ENCODE results near the gene ATXN7L3B.

ATXN7L3B gene

DNA sequence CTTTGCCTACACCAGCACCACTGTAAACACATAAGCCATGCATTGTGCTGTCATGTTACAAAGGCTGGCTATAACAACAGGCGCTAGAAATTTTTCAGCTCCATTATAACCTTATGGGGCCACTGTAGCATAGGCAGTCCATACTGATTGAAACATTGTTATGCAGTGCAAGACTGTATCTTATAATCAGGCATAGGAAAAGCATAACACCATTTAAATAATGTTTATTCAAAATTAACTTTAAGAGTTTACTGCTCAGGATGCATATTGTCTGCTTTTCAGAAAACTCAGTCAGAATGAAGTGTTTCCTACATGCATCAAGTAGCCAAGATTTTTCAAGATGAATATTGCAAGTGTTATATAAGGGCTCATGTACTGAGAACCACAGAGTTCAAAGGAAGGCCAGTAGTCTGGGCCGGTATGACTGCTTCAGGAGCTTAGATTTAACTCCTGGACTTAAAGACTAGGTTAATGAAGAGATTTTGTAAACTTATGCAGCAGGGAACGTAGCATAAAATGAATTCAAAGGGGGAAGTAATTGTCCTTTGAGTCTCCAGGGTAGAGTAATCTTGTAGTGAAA lies 46.9 kb downstream of the ATXN7L3B start (continued):
- TF ChIP-seq, protein P1, sequence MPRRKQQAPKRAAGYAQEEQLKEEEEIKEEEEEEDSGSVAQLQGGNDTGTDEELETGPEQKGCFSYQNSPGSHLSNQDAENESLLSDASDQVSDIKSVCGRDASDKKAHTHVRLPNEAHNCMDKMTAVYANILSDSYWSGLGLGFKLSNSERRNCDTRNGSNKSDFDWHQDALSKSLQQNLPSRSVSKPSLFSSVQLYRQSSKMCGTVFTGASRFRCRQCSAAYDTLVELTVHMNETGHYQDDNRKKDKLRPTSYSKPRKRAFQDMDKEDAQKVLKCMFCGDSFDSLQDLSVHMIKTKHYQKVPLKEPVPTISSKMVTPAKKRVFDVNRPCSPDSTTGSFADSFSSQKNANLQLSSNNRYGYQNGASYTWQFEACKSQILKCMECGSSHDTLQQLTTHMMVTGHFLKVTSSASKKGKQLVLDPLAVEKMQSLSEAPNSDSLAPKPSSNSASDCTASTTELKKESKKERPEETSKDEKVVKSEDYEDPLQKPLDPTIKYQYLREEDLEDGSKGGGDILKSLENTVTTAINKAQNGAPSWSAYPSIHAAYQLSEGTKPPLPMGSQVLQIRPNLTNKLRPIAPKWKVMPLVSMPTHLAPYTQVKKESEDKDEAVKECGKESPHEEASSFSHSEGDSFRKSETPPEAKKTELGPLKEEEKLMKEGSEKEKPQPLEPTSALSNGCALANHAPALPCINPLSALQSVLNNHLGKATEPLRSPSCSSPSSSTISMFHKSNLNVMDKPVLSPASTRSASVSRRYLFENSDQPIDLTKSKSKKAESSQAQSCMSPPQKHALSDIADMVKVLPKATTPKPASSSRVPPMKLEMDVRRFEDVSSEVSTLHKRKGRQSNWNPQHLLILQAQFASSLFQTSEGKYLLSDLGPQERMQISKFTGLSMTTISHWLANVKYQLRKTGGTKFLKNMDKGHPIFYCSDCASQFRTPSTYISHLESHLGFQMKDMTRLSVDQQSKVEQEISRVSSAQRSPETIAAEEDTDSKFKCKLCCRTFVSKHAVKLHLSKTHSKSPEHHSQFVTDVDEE (CRISPR knock-in tag; IDR thresholded peaks at IDR 0.05), result no peak
- TF ChIP-seq, protein P2, sequence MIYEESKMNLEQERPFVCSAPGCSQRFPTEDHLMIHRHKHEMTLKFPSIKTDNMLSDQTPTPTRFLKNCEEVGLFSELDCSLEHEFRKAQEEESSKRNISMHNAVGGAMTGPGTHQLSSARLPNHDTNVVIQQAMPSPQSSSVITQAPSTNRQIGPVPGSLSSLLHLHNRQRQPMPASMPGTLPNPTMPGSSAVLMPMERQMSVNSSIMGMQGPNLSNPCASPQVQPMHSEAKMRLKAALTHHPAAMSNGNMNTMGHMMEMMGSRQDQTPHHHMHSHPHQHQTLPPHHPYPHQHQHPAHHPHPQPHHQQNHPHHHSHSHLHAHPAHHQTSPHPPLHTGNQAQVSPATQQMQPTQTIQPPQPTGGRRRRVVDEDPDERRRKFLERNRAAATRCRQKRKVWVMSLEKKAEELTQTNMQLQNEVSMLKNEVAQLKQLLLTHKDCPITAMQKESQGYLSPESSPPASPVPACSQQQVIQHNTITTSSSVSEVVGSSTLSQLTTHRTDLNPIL (CRISPR knock-in tag; IDR thresholded peaks at IDR 0.05; ENCODE audit: low read depth), result no peak
- TF ChIP-seq GLIS3 (CRISPR knock-in tag; IDR thresholded peaks at IDR 0.05), result no peak
- no peak for TF ChIP-seq ZNF8 (CRISPR knock-in tag; IDR thresholded peaks at IDR 0.05)
- no peak for TF ChIP-seq TOX (CRISPR knock-in tag; IDR thresholded peaks at IDR 0.05; ENCODE audit: borderline replicate concordance)
- no peak for TF ChIP-seq ZNF70 (CRISPR knock-in tag; IDR thresholded peaks at IDR 0.05)
- no peak for TF ChIP-seq ZC3H10 (CRISPR knock-in tag; IDR thresholded peaks at IDR 0.05)
- no peak for TF ChIP-seq ISL1 (CRISPR knock-in tag; IDR thresholded peaks at IDR 0.05)
- TF ChIP-seq CSDC2 (CRISPR knock-in tag; IDR thresholded peaks at IDR 0.05), result no peak
- no peak for TF ChIP-seq ZNF565 (CRISPR knock-in tag; conservative IDR thresholded peaks at IDR 0.05; ENCODE audit: low read depth)

DNA sequence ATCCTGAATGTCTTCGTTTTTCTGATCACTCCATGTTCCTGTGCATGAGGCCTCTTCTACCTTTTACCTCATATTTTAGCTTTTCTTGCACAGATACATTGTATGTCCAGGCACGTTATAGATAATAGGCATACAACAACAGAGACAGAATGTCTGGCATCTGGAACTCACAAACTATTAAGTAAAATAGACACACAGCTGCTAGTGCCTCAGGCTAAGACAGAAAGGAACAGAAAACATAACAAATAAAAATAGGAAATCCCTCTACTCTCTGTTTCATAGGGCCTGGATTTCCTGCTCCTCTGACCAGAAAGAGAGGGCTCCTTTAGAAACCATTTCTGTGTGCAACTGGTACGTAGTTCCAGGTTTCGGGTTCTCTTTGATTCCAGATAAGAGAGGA lies 48.6 kb downstream of the ATXN7L3B start:
- TF ChIP-seq ESRRG (CRISPR knock-in tag; IDR thresholded peaks at IDR 0.05) (no peak), SNAI2 (CRISPR knock-in tag; IDR thresholded peaks at IDR 0.05) (no peak), OSR1 (CRISPR knock-in tag; IDR thresholded peaks at IDR 0.05) (no peak), BACH2 (CRISPR knock-in tag; IDR thresholded peaks at IDR 0.05; ENCODE audit: borderline replicate concordance) (no peak), TOX (CRISPR knock-in tag; IDR thresholded peaks at IDR 0.05; ENCODE audit: borderline replicate concordance) (no peak), ZFP30 (CRISPR knock-in tag; IDR thresholded peaks at IDR 0.05) (no peak), ZNF565 (CRISPR knock-in tag; conservative IDR thresholded peaks at IDR 0.05; ENCODE audit: low read depth) (no peak)
- TF ChIP-seq, protein P3, sequence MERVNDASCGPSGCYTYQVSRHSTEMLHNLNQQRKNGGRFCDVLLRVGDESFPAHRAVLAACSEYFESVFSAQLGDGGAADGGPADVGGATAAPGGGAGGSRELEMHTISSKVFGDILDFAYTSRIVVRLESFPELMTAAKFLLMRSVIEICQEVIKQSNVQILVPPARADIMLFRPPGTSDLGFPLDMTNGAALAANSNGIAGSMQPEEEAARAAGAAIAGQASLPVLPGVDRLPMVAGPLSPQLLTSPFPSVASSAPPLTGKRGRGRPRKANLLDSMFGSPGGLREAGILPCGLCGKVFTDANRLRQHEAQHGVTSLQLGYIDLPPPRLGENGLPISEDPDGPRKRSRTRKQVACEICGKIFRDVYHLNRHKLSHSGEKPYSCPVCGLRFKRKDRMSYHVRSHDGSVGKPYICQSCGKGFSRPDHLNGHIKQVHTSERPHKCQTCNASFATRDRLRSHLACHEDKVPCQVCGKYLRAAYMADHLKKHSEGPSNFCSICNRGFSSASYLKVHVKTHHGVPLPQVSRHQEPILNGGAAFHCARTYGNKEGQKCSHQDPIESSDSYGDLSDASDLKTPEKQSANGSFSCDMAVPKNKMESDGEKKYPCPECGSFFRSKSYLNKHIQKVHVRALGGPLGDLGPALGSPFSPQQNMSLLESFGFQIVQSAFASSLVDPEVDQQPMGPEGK (CRISPR knock-in tag; IDR thresholded peaks at IDR 0.05; ENCODE audit: borderline replicate concordance), result no peak
- TF ChIP-seq, protein P4, sequence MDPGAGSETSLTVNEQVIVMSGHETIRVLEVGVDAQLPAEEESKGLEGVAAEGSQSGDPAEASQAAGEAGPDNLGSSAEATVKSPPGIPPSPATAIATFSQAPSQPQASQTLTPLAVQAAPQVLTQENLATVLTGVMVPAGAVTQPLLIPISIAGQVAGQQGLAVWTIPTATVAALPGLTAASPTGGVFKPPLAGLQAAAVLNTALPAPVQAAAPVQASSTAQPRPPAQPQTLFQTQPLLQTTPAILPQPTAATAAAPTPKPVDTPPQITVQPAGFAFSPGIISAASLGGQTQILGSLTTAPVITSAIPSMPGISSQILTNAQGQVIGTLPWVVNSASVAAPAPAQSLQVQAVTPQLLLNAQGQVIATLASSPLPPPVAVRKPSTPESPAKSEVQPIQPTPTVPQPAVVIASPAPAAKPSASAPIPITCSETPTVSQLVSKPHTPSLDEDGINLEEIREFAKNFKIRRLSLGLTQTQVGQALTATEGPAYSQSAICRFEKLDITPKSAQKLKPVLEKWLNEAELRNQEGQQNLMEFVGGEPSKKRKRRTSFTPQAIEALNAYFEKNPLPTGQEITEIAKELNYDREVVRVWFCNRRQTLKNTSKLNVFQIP (CRISPR knock-in tag; IDR thresholded peaks at IDR 0.05; ENCODE audit: borderline replicate concordance, low read depth), result no peak
- ATAC-seq, result no peak
